Islet precursor cell (in vitro differentiated cells): Measurements from ENCODE around the gene NADK2.
A peak's percentile ranks its signal among the peaks of the same experiment; 100 is the strongest.

Experiments used
- DNase-seq: peaks from one replicate; pipeline ENCODE4 v3.0.0-alpha.2; 2018

NADK2 gene

GRCh38 chr5:36246036-36246800 is 4.5 kb upstream of the NADK2 start:
- DNase-seq, result no peak

GRCh38 chr5:36244076-36244475 is 2.4 kb upstream of the NADK2 start:
- DNase-seq, result no peak

- no peak for DNase-seq
These were observed 1.9 kb upstream of the NADK2 start for GRCh38 chr5:36243653-36244052.

DNA sequence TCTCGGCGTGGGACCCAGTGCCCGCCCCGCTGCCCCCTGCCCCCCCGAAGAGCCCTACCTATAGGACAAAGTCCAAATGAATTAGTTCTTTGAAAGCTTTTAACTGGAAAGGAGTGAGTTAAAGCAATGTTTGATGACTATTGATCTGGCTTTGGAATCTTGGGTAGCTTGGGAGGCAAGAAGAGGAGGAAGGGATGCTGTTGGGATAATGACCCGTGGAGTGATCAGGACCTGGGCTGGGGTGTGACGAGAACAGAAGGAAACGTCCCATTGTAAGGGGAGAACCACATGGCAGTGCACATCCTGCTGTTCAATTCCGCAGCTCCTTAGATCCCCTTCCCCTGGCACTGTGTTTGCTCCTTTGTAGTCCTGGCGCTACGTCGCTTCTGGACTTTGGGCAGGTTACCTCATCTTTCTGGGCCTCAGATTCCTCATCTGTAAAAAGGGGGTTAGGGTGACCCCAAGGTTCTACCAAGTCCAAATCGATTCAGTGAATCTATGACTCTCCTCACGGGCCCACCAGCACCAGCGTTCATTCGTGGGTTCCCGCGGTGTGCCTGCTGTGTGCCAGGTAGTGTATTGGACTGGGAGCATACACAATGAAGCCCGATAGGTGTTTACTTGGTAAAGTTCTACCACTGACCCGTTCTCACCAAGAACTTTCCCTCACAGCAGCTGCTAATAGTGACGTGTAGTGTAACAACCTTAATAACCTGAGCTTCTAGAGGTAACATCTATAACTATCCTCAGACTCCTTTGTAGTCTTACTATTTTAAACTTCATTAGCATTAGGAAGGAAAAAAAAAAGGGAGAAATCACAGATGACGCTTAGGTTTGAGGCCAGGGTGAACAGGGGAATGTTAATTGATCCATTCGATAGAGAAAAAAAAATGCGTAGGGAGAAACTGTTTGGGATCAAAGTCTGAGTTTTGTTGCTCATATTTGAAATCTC is 1.1 kb upstream of the NADK2 start:
- DNase-seq, result no peak

- peak; percentile 87 for DNase-seq
These were observed 720 bp downstream of the NADK2 start for GRCh38 chr5:36240779-36241630.

GRCh38 chr5:36239370-36240293 is 2.1 kb downstream of the NADK2 start:
- no peak for DNase-seq

GRCh38 chr5:36238502-36239295 is 3.0 kb downstream of the NADK2 start:
- DNase-seq, result no peak

- no peak for DNase-seq
These were observed 4.0 kb downstream of the NADK2 start for GRCh38 chr5:36237751-36238150.

GRCh38 chr5:36236801-36237200 is 4.9 kb downstream of the NADK2 start:
- no peak for DNase-seq

- DNase-seq, result no peak
These were observed 9.2 kb downstream of the NADK2 start for GRCh38 chr5:36232533-36232932.

DNA sequence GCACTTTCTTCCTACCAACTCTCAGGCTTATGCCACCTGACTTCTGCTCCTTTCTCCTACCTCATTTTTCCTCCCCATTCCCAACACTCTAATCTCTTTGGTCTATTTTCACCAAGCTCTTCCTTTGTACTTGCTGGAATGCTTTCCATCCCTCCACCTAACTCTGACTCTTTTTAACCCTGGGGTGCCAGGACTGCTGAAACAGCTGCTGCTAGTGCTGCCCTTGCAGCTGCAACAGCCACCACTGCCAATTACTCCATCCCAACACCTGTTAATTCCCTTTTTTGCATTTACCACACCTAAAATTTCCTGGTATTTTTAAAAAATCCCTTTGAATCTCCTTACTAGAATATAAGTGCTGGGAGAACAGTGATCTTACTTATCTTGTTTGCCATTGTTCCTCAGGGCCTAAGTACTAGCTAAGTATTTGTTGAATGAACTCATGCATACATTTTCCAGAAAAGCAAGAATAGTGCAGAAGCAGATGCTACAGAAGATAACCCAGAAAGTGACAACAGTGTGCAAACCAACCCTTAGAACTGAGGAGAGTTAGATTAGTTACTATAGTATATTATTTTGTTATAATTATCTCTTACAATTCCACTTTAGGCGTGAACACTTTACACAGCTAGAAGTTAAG is 11.5 kb downstream of the NADK2 start:
- DNase-seq, result no peak

- DNase-seq, result no peak
These were observed 13.2 kb downstream of the NADK2 start for GRCh38 chr5:36228505-36228904.

GRCh38 chr5:36227046-36227445 is 14.7 kb downstream of the NADK2 start:
- no peak for DNase-seq

GRCh38 chr5:36222620-36223019 is 19.1 kb downstream of the NADK2 start:
- DNase-seq, result no peak

DNA sequence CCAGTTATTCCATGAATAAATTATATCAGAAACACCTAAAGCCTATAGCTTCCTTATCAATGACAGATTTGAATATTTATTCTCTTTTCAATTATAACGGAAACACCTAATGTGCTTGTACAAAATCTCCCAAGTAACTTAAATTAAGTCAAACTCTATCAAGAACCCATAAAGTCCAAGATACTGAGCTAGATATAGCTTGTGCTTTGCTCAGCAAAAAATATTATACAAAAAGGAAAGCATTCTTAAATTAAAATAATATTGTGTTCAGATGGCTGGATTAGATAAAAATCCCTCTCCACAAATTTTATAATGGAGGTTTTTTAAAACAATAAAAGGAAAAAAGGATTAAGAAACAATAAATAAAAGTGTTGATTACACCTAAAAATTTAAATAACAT is 23.7 kb downstream of the NADK2 start:
- DNase-seq, result no peak

DNA sequence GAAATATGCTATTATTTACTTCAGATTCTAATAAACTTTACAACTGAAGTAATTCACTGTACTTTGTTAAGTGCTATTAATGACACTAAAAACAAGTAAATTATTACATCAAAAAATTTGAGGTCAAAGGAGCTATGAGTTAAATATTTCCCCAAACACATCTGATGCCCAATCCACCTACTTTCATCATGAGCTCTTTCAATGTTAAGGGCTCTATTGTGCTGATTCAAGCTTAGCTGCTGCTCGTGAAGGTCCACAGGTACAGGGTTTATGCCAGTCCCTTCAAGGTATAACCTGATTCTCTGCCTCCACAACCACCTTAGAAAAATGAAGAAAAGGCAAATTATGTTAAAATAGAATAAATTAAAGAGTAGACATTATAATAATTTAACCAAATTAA is 24.2 kb downstream of the NADK2 start:
- DNase-seq, result no peak

DNA sequence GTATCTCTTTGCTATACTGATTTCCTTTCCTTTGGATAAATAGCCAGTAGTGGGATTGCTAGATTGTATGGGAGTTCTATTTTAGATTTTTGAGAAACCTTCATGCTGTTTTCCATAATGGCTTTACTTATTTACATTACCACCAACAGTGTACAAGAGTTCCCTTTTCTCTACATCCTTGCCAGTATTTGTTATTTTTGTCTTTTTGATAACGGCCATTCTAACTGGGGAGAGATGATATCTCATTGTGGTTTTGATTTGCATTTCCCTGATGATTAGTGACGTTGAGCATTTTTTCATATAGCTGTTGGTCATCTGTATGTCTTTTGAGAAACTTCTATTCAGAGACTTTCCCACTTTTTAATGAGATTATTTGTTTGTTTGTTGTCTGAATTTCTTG is 25.8 kb downstream of the NADK2 start:
- no peak for DNase-seq

DNA sequence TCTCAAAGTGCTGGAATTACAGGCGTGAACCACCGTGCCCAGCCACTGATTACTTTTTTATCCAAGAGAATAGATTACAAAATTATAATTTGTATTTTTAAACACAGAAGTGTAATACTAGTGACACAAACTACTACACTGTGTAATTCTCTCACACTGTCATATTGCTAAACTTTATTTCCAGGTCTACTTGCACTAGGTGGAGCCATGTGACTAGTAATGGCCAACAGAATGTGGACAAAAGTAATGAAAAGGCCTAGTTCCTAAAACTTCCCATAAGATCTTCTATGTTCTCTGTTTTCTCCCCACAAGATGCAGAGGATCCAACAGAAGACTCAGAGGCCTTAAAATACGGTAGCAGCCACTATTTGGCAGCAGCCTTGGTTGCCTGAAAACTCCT is 27.3 kb downstream of the NADK2 start:
- no peak for DNase-seq

- no peak for DNase-seq
These were observed 32.1 kb downstream of the NADK2 start for GRCh38 chr5:36209664-36210063.

- DNase-seq, result no peak
These were observed 32.9 kb downstream of the NADK2 start for GRCh38 chr5:36208786-36209185.

DNA sequence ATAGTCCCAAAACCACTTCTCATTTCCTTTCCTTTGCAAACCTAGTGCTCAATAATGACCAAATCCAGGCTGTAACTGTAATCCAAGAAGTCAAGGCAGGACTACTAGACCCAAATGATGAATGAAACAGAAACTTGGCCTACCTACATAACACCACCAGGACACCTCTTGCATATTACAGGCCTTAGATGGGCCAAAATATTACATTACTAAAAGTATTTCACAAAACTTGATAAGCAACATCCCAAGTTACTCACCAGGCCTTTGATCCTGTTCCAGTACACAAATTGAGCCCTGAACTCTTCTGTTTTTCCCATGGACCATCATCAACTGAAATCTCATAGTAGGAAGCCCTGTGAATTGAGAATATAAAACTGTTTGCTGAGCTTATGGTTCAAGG is 34.8 kb downstream of the NADK2 start:
- DNase-seq, result no peak
